B cell (primary cell): ENCODE data around the gene PTGES. TPM values are rescaled to one million over a fixed set of nuclear protein-coding genes. Genes with fewer than 3 reads are reported as not detected.

ENCODE experiments used
- ATAC-seq: fragments of 200-7000 bp; cut with Tn5 transposase; one replicate; pipeline ENCODE4 v1.10.0; 2021; ENCODE audit warnings: low read depth, mild to moderate bottlenecking, moderate number of reproducible peaks, moderate library complexity
- CTCF ChIA-PET: fragments of 350-600 bp; sonication (Branson Sonifier 250); formaldehyde crosslinking; loops from one replicate; lab custom pipeline; 2021; ENCODE audit warnings: antibody characterized with exemption, inconsistent platforms; lab: Charles Lee
- POLR2A ChIA-PET: fragments of 350-600 bp; sonication (Branson Sonifier 250); formaldehyde crosslinking; loops from one replicate; lab custom pipeline; 2021; ENCODE audit warnings: antibody characterized with exemption; lab: Charles Lee
- DNase-seq: peaks from one replicate; pipeline ENCODE4 v3.0.0; 2013
- H2AFZ ChIP-seq: 2 replicates; pipeline ENCODE4 v1.6.1; 2012; ENCODE audit warnings: mild to moderate bottlenecking, low read depth, low read length; ENCODE audit not compliant: insufficient read depth, poor library complexity, severe bottlenecking
- H3K27ac ChIP-seq, 2 donors: 1 replicate in 1 of 2; 2 replicates in 1 of 2; pipeline ENCODE4 v1.5.1; 2012 to 2013; ENCODE audit warnings: low read length in 2 of 2, mild to moderate bottlenecking in 2 of 2, moderate library complexity in 1 of 2
- H3K27me3 ChIP-seq, 4 experiments: fragments of 200-600 bp in 1 of 4; sonication (generic) in 1 of 4; replicated peaks in 1 of 4; 1 replicate in 2 of 4; 2 replicates in 2 of 4; pipeline versions ENCODE4 v1.6.1 to v1.7.0; 2013 to 2016; ENCODE audit warnings: low read length in 3 of 4, mild to moderate bottlenecking in 2 of 4, mixed read lengths in 1 of 4, moderate library complexity in 1 of 4; ENCODE audit not compliant: insufficient read depth in 4 of 4, control insufficient read depth in 3 of 4; ENCODE audit errors: control extremely low read depth in 1 of 4
- H3K36me3 ChIP-seq, 2 experiments: replicated peaks in 1 of 2; 1 replicate in 1 of 2; 2 replicates in 1 of 2; pipeline versions ENCODE4 v1.6.1 to v1.7.1; 2013; ENCODE audit warnings: low read length in 1 of 2; ENCODE audit not compliant: insufficient read depth in 2 of 2, control insufficient read depth in 1 of 2; ENCODE audit errors: control extremely low read depth in 1 of 2, extremely low read depth in 1 of 2
- H3K4me1 ChIP-seq, 2 donors: fragments of 200-600 bp in 1 of 2; sonication (generic) in 1 of 2; 1 replicate in 1 of 2; 2 replicates in 1 of 2; pipeline versions ENCODE4 v1.5.1 to v1.6.1; 2013 to 2017; ENCODE audit warnings: low read length in 2 of 2; ENCODE audit not compliant: control insufficient read depth in 2 of 2, insufficient read depth in 2 of 2
- H3K4me2 ChIP-seq: replicated peaks from 2 replicates; pipeline ENCODE3; 2012; ENCODE audit warnings: mild to moderate bottlenecking, low read depth, low read length; ENCODE audit not compliant: poor library complexity, severe bottlenecking
- H3K4me3 ChIP-seq, 5 experiments: fragments of 200-600 bp in 1 of 5; sonication (generic) in 1 of 5; 1 replicate in 3 of 5; 2 replicates in 2 of 5; pipeline versions ENCODE4 v1.5.1 to v1.7.0; 2011 to 2016; ENCODE audit warnings: low read length in 4 of 5, mild to moderate bottlenecking in 4 of 5, low read depth in 2 of 5, control low read depth in 1 of 5, moderate library complexity in 1 of 5; ENCODE audit not compliant: insufficient read depth in 1 of 5; ENCODE audit errors: control extremely low read depth in 1 of 5, extremely low read depth in 1 of 5
- H3K79me2 ChIP-seq: fragments of 200-600 bp; sonication (generic); one replicate; pipeline ENCODE4 v1.6.0; 2016; ENCODE audit warnings: low read length; ENCODE audit not compliant: control insufficient read depth, insufficient read depth
- H3K9ac ChIP-seq: fragments of 200-600 bp; sonication (generic); 2 replicates; pipeline ENCODE4 v1.6.1; 2017; ENCODE audit warnings: mild to moderate bottlenecking, low read length, moderate library complexity
- H3K9me3 ChIP-seq, 3 donors: one replicate each; pipeline versions ENCODE4 v1.6.1 to v1.7.1; 2013; ENCODE audit warnings: low read length in 2 of 3; ENCODE audit not compliant: control insufficient read depth in 2 of 3, insufficient read depth in 1 of 3; ENCODE audit errors: control extremely low read depth in 1 of 3
- H4K20me1 ChIP-seq: 2 replicates; pipeline ENCODE4 v1.6.0; 2012; ENCODE audit warnings: mild to moderate bottlenecking, low read length; ENCODE audit not compliant: insufficient read depth, control insufficient read depth, poor library complexity, severe bottlenecking
- H3K27ac Mint-ChIP-seq: one replicate; pipeline ENCODE4 v1.8.0; 2021; ENCODE audit warnings: mixed read lengths
- H3K27me3 Mint-ChIP-seq: one replicate; pipeline ENCODE4 v1.8.0; 2021; ENCODE audit warnings: mixed read lengths
- H3K4me1 Mint-ChIP-seq: one replicate; pipeline ENCODE4 v1.8.0; 2021; ENCODE audit warnings: mixed read lengths
- H3K4me3 Mint-ChIP-seq: one replicate; pipeline ENCODE4 v1.8.0; 2021; ENCODE audit warnings: mixed read lengths
- H3K9me3 Mint-ChIP-seq: one replicate; pipeline ENCODE4 v1.8.0; 2022; ENCODE audit warnings: mixed read lengths; ENCODE audit not compliant: insufficient read depth
- CTCF ChIP-seq: fragments of 200-600 bp; IDR thresholded peaks from one replicate; pipeline ENCODE4 v1.8.0; 2022; ENCODE audit warnings: antibody characterized with exemption, mild to moderate bottlenecking
- EZH2 ChIP-seq: IDR thresholded peaks from 2 replicates; pipeline ENCODE4 v1.6.1; 2012; ENCODE audit warnings: borderline replicate concordance, low read depth, mild to moderate bottlenecking, moderate library complexity, low read length; ENCODE audit not compliant: insufficient read depth, poor library complexity, severe bottlenecking
- WGBS: methylation state at CpG from one replicate; pipeline ENCODE4 v1.1.5; 2013; ENCODE audit warnings: missing lambda C conversion rate; ENCODE audit not compliant: insufficient coverage; 5-methylcytosine and 5-hydroxymethylcytosine counted together
- intact Hi-C: fragments of 100-400 bp; cut with micrococcal nuclease; formaldehyde crosslinking; loops from one replicate; pipeline ENCODE4 v1.10.0; 2022
- polyA plus RNA-seq: library from polyadenylated mRNA; depleted of rRNA; stranded (reverse); fragments of >200 nt; gene quantifications from 2 replicates; pipeline ENCODE4 v1.2.3, GENCODE V29; 2012
- total RNA-seq, 2 donors: library from RNA; stranded (reverse); fragments of 120-200 nt in 1 of 2; gene quantifications; 1 replicate in 1 of 2; 2 replicates in 1 of 2; pipeline versions ENCODE4 v1.2.3 to v1.2.4, GENCODE V29; 2013 to 2022

The PTGES gene
- total and polyA plus RNA-seq, 2 donors (not counting 1 experiment from before 2014, with no cell fraction given): not detected

- Histone ChIP-seq H3K9ac (no peak overlapping the region), H3K27me3 (peaks cover 0 to 30% (median 6%) of the 10 kb centered on the region in 4 experiments), H3K4me1 (no peaks in the 10 kb centered on the region), H3K9me3 (no peaks in the 10 kb centered on the region), H2AFZ (no peak overlapping the region), H3K79me2 (no peaks in the 10 kb centered on the region), H4K20me1 (no peaks in the 10 kb centered on the region), H3K27ac (no peak overlapping the region), H3K36me3 (no peaks in the 10 kb centered on the region), H3K4me2 (no peak overlapping the region), H3K4me3 (no peak overlapping the region)
- CTCF ChIA-PET: interaction anchor here (2.9 kb wide), 1 partner anchor 26 kb away, joined by 9 read pairs; no protein-coding TSS in a partner anchor
- intact Hi-C loops: no loop called here
- TF ChIP-seq CTCF: no peak
- TF ChIP-seq EZH2: no peak
- peaks cover 2% of the 10 kb centered on the region for H3K4me1 Mint-ChIP-seq
- ATAC-seq (no peak), DNase-seq (no peak)
- no peaks in the 10 kb centered on the region for H3K9me3 Mint-ChIP-seq
- 78% methylated on average over 7 of the region's 11 CpGs for WGBS
- POLR2A ChIA-PET: no interaction called here
- peaks cover 22% of the 10 kb centered on the region for H3K27me3 Mint-ChIP-seq
- no peak overlapping the region for H3K27ac Mint-ChIP-seq
- no peak overlapping the region for H3K4me3 Mint-ChIP-seq
These were observed 51.8 kb downstream of the PTGES start for GRCh38 chr9:129701054-129701453.

DNA sequence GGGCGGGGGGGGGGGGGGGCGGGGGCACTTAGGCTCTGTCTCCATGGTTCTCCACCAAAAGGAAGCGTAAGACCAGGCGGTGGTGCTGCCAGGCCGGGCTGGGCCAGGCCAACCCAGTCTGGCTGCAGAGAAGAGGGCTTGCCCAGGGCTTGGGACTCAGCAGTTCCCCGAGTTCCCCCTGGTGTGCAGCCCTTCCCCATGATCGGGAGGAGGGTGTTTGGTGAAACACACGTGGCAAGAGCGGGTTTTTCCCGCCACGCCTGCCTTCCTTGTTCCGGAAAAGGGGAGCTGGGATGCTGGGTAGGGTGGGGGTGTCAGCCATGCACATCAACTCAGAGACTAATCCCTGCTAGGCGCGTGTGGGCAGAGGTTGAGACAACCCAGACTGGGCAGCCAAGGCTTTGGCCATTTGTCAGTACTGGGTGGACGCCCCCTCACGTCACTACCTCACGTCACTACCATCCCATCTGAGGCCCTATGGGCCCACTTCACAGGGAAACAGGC, 54.5 kb downstream of the PTGES start:
- ATAC-seq (no peak), DNase-seq (no peak)
- Histone ChIP-seq H2AFZ (no peak overlapping the region), H3K9me3 (no peaks in the 10 kb centered on the region), H3K27ac (no peak overlapping the region), H3K9ac (no peak overlapping the region), H3K4me1 (no peaks in the 10 kb centered on the region), H4K20me1 (no peaks in the 10 kb centered on the region), H3K36me3 (no peaks in the 10 kb centered on the region), H3K4me2 (no peak overlapping the region), H3K27me3 (peaks cover 0 to 36% (median 9%) of the 10 kb centered on the region in 4 experiments), H3K4me3 (no peak overlapping the region), H3K79me2 (no peaks in the 10 kb centered on the region)
- peaks cover 36% of the 10 kb centered on the region for H3K27me3 Mint-ChIP-seq
- TF ChIP-seq CTCF (no peak), EZH2 (no peak)
- ChIA-PET CTCF (no interaction called here), POLR2A (no interaction called here)
- no peak overlapping the region for H3K4me3 Mint-ChIP-seq
- H3K27ac Mint-ChIP-seq: no peak overlapping the region
- WGBS: 46% methylated on average over 13 of the region's 17 CpGs
- intact Hi-C loops: no loop called here
- no peaks in the 10 kb centered on the region for H3K9me3 Mint-ChIP-seq
- H3K4me1 Mint-ChIP-seq: peaks cover 2% of the 10 kb centered on the region
